Smooth muscle cell of trachea (primary cell): ENCODE measurements around the gene IFT27. TPM values are rescaled to one million over a fixed set of nuclear protein-coding genes. Genes with fewer than 3 reads are reported as not detected.

Source experiments
- total RNA-seq: library from RNA; depleted of rRNA; stranded (reverse); fragments of >200 nt; gene quantifications from 2 replicates; pipeline ENCODE4 v1.2.1, GENCODE V29; 2014

The IFT27 gene
- 16.5 and 19.8 TPM in 2 replicates for total RNA-seq

DNA sequence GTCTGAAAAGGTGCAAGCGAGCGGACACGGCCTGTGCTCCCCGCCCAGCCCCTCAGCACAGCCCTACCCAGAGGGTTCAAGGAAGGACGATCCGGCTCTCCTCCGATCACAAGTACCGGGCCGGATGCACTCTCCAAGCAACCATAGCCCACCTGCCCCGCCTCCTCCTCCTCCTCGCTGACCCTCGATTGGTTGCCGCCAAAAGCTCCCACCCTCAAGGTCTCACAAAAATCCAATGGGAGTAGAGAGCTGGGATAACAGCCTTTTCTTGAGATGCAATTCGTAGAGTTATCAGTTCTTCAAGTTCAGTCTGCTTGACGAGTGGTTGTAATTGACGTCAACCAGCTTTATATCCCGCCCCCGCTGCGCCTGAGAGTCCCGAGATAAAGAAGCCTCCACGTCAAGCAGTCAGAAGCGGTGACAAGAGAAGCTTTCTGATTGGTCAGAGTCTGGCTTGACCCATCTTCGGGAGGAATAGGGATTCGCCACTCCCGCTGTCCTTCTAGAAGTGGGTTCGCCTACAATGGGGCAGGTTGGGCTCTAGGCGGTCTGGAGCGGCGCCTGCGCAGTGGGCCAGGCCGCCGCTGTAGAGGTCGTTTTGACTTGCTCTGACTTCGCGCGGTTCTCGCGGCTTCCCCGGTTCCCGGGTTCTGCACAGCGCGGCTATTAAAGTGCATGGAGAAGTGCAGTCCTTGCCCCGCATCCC lies at the start of gene IFT27:
IFT27 (minus strand) TSS at position 156 of the 706 bp plus-strand sequence. CDS start 412 bp downstream, outside the sequence.

GRCh38 chr22:36816636-36817524 lies 41.0 kb upstream of the IFT27 start, which contains the start of gene PVALB:
Gene PVALB (minus strand): TSS chr22:36817035. CDS start chr22:36817005, 30 bp downstream.

Other genes starting within 250 kb of the IFT27 start
- 431 and 486 TPM in 2 replicates for gene EIF3D, start 247.0 kb downstream of the IFT27 start, total RNA-seq
- not detected in 2 replicates for gene CACNG2, start 72.4 kb downstream of the IFT27 start, total RNA-seq
- not detected in 2 replicates for gene PVALB, start 40.9 kb upstream of the IFT27 start, total RNA-seq
- gene NCF4, start 84.9 kb upstream of the IFT27 start, total RNA-seq: not detected in 2 replicates
- 0.44 TPM in 1 of 2 replicates, not detected in the other for gene CSF2RB, start 137.5 kb upstream of the IFT27 start, total RNA-seq
- gene TST, start 243.3 kb upstream of the IFT27 start, total RNA-seq: 23.7 and 26.8 TPM in 2 replicates
- gene MPST, start 243.6 kb upstream of the IFT27 start, total RNA-seq: 42.9 and 67.2 TPM in 2 replicates